HG03571 (cell line): ENCODE data around the gene MUC6.

Source experiments
- ATAC-seq: cut with Tn5 transposase; IDR thresholded peaks from one replicate; pipeline ENCODE4 v1.9.1; 2021; ENCODE audit not compliant: unreplicated experiment

MUC6 gene

GRCh38 chr11:1009991-1010390 lies 26.5 kb downstream of the MUC6 start:
- no peak for ATAC-seq

DNA sequence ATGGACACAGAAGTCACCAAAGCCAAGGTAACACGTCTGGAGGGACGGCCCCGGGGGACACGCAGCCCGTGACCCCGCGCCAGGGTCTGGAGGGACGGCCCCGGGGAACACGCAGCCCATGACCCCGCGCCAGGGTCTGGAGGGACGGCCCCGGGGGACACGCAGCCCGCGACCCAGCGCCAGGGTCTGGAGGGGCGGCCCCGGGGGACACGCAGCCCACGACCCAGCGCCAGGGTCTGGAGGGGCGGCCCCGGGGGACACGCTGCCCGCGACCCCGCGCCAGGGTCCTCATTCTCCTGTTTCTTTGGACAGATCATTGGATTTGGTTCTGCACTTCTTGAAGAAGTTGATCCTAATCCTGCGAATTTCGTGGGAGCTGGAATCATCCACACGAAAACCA lies 27.1 kb downstream of the MUC6 start:
- no peak for ATAC-seq

- ATAC-seq: no peak
Observed at GRCh38 chr11:1008803-1009145, 27.7 kb downstream of the MUC6 start.

DNA sequence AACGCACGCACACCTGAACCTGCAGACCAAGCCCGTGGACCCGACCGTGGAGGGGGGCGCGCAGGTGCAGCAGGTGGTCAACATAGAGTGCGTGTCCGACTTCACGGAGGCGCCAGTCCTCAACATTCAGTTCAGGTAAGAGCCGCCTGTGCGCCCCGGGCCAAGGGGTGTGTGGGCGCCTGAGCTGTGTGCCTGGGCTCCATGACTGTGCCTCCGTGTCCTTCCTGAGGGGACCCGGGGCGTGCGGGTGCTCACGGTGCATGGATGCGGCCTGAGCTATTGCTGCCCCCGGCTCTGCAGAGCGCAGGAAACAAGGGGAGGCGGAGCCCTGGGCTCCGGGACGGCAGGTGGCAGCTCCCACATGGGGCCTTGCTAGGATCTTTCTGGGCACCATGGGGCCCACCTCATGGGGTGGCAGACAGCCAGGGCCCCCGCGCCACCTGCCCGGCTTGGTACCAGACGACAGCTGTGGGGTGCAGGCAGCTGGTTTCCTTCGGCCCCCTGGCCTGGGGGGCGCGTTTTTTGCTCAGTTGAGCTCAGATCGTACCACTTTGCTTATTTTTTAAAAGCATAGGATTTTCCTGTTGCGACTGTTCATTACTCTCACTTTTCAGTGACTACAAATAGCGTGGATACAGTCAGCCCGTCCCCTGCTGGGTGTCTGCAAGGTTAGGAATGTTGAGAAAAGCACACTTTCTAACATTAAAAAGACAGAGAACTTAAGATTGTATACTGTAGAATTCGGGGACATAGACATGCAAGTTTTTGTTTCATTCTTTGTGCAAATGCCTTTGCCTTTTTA lies 28.3 kb downstream of the MUC6 start:
- ATAC-seq: no peak

GRCh38 chr11:1007279-1007678 lies 29.2 kb downstream of the MUC6 start:
- ATAC-seq: no peak

DNA sequence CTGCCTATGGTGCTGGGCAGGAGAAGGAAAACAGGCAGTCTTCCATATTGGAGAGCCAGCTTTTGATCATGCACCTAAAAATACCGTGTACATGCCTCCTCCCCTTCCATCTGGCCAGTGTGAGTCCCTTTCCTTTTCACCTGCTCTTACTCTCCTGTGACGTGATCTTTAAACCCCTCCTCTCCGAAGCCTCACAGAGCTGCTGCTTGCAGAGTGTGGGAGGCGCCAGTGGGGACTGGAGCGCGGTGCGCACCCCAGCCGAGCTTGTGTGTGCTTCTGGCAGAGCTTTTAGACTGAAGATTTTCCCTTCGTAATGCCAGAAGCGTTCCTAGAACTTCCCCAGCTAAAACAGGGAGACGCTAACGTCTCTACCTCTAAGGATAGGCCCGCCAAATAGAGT lies 29.8 kb downstream of the MUC6 start:
- no peak for ATAC-seq

- no peak for ATAC-seq
Observed at GRCh38 chr11:1005928-1006327, 30.6 kb downstream of the MUC6 start.

- no peak for ATAC-seq
Observed at GRCh38 chr11:1003159-1003558, 33.4 kb downstream of the MUC6 start.

- no peak for ATAC-seq
Observed at GRCh38 chr11:1002406-1002984, 34.0 kb downstream of the MUC6 start.

GRCh38 chr11:1001617-1002405 lies 34.7 kb downstream of the MUC6 start:
- ATAC-seq: no peak

DNA sequence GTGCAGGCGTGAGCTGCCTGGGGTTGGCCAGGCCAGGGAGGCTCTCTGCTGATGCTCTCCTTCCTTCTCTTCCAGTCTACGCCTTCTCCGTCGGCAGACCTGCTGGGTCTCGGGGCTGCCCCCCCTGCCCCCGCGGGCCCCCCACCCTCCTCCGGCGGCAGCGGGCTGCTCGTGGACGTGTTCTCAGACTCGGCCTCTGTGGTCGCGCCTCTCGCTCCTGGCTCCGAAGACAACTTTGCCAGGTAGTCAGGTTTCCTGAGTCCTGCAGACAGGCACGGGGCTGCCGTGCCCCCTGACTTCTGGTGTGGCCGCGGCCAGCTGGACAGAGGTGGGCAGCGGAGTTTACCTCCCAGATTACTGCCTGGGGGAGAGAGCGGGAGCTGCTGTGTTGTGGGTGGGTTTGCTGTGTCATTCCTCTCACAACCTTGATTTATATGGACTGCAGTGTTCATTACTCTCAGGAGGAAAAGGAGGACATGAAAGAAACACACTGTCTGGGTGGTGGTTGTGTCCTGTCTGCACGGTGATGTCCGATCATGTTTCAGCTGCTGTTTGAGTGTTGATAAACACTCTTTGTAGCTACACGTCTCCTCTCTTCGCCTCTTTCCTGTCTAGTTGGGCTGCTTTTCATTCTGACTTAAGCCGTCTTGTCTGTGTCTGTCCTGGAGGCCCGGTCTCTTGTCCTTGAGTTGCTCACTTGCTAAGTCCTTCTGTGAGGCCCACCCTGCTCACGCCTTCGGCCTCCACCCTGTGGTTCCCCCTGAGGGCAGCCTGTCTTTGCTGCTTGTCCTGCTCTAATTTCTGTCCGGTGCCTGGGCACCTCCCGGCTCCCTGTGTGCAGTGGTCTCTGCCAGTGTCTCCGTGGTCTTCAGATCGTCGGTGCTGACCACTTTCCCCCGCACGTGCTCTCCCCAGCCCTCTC lies 35.9 kb downstream of the MUC6 start:
- ATAC-seq: no peak

- ATAC-seq: no peak
Observed at GRCh38 chr11:999009-999408, 37.5 kb downstream of the MUC6 start.

GRCh38 chr11:997907-998306 lies 38.6 kb downstream of the MUC6 start:
- no peak for ATAC-seq

GRCh38 chr11:996681-997080 lies 39.8 kb downstream of the MUC6 start:
- ATAC-seq: no peak

GRCh38 chr11:995752-996420 lies 40.6 kb downstream of the MUC6 start:
- ATAC-seq: no peak

DNA sequence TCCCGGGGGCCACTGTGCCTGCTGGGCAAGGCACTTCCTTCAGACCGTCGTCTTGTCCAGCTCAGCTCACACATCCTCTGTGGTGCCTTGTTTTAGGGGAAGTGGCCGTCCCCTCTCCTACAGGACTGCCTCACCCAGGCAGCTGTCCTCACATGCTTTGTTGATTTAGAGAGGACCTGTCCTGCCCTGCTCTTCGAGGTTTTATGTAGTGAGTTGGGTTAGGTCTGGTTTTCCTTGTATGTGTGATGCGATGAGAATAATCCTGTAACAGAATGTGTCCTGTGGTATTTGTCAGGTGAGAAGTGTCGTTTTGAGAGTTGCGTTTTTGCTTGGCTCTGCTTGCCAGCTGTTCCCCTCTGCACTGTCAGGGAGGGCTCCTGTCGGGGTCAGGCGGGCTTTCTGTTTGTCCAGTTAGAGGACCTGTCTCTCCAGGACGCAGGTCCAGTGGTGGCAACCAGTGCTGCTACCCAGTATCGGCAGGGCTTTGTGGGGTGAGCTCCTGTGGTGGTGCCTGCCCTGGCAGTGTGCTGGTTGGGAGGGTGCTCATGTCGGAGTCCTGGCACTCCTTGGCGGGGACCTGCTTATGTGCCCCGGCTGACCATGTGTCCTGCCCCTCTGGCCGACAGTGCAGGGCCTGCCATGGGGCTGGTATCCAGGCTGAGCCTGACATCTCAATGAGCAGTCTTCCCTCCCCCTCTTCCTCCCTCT lies 41.3 kb downstream of the MUC6 start:
- no peak for ATAC-seq

GRCh38 chr11:993632-994167 lies 42.8 kb downstream of the MUC6 start:
- ATAC-seq: no peak

DNA sequence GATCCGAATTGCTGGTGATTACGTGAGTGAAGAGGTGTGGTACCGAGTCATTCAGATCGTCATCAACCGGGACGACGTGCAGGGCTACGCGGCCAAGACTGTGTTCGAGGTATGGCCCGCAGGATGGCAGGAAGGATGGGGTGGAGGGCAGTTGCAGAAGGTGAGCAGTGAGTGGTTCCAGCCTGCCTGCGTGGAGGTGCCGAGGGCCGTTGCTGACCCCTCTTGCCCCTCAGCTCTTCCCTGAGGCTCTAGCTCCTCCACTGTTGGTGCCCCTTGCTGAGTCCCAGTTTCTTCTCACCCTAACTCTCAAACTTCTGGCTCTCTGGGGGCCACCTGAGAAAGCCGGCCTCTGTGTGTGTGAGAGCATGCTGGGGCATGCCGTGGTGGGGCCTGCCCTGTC lies 43.9 kb downstream of the MUC6 start:
- no peak for ATAC-seq

GRCh38 chr11:991711-992307 lies 44.7 kb downstream of the MUC6 start:
- ATAC-seq: no peak
